ENCODE data around the gene PNPLA3.

GRCh38 chr22:43980996-43981395, 57.4 kb downstream of the PNPLA3 start:
- TF ChIP-seq CTCF (IDR thresholded peaks at IDR 0.05; ENCODE audit: low read depth, low read length, poor library complexity, severe bottlenecking), result no peak
- no peak for TF ChIP-seq EZH2phosphoT487 (IDR thresholded peaks at IDR 0.05; ENCODE audit: borderline replicate concordance, low read length)
